Measurements from ENCODE around the gene CRTAC1.

- no peak for TF ChIP-seq CTCF (IDR thresholded peaks at IDR 0.05)
- no peak for TF ChIP-seq POLR2A (IDR thresholded peaks at IDR 0.05)
Measured at GRCh38 chr10:97842656-97843280, 187.7 kb downstream of the CRTAC1 start.
